Esophagus muscularis mucosa (tissue), 4 donors: ENCODE data around the gene SKAP2. TPM values are rescaled to one million over a fixed set of nuclear protein-coding genes. Genes with fewer than 3 reads are reported as not detected.

Experiments used
- DNase-seq: peaks from one replicate; pipeline ENCODE4 v3.0.0-alpha.2; 2017; ENCODE audit errors: extremely low spot score
- H3K27ac ChIP-seq, 4 donors: fragments of 200-600 bp; sonication (generic); replicated peaks in 1 of 4; 1 replicate in 3 of 4; 2 replicates in 1 of 4; pipeline ENCODE4 v1.5.1; 2016 to 2019; ENCODE audit warnings: mild to moderate bottlenecking in 1 of 4
- H3K27me3 ChIP-seq, 4 donors: fragments of 200-600 bp; sonication (generic); one replicate each; pipeline versions ENCODE4 v1.5.1 to v1.6.0; 2016 to 2019
- H3K36me3 ChIP-seq, 4 donors: fragments of 200-600 bp; sonication (generic); one replicate each; pipeline ENCODE4 v1.5.1; 2016 to 2019
- H3K4me1 ChIP-seq, 4 donors: fragments of 200-600 bp; sonication (generic); one replicate each; pipeline ENCODE4 v1.5.1; 2016 to 2019
- H3K4me3 ChIP-seq, 4 donors: fragments of 200-600 bp; sonication (generic); 1 replicate in 2 of 4; 2 replicates in 2 of 4; pipeline ENCODE4 v1.5.1; 2016 to 2019; ENCODE audit warnings: mild to moderate bottlenecking in 4 of 4, moderate library complexity in 1 of 4
- H3K9me3 ChIP-seq, 4 donors: fragments of 200-600 bp; sonication (generic); 1 replicate in 3 of 4; 2 replicates in 1 of 4; pipeline ENCODE4 v1.5.1; 2016 to 2019
- CTCF ChIP-seq, 3 experiments: fragments of 200-600 bp in 2 of 3; fragments of 450-650 bp in 1 of 3; sonication (generic) in 2 of 3; IDR thresholded peaks; one replicate each; pipeline ENCODE4 v1.5.1; 2017 to 2019; ENCODE audit warnings: antibody characterized with exemption in 3 of 3, mild to moderate bottlenecking in 2 of 3, moderate library complexity in 1 of 3
- EP300 ChIP-seq: sonication (generic); formaldehyde crosslinking; IDR thresholded peaks from one replicate; pipeline ENCODE4 v1.6.1; 2017; ENCODE audit warnings: antibody characterized with exemption
- POLR2A ChIP-seq: fragments of 450-650 bp; IDR thresholded peaks from one replicate; pipeline ENCODE4 v1.6.1; 2017; ENCODE audit warnings: antibody characterized with exemption, moderate library complexity, mild to moderate bottlenecking, low read depth
- POLR2AphosphoS5 ChIP-seq, 2 donors: sonication (generic); formaldehyde crosslinking; IDR thresholded peaks; one replicate each; pipeline ENCODE4 v1.6.1; 2017; ENCODE audit warnings: antibody characterized with exemption in 2 of 2
- WGBS: methylation state at CpG from one replicate; pipeline ENCODE4 v1.1.5; 2018; 5-methylcytosine and 5-hydroxymethylcytosine counted together
- intact Hi-C: fragments of 100-400 bp; cut with DNase I; formaldehyde crosslinking; loops from one replicate; pipeline ENCODE4 v1.15.1; 2023
- total RNA-seq, 4 donors: library from RNA; depleted of rRNA; stranded (reverse); fragments of >200 nt; gene quantifications; one replicate each; pipeline versions ENCODE4 v1.1.0 to v1.2.1, GENCODE V29; 2016

Gene SKAP2
- total RNA-seq, 4 donors from 2014 or later = 44.2 to 47.1 (median 45.1) TPM

- WGBS = 75% methylated on average over 12 of the region's 12 CpGs
- H3K4me1 ChIP-seq = no peaks in the 10 kb centered on the region
- intact Hi-C loops = no loop called here
- TF ChIP-seq CTCF (IDR thresholded peaks at IDR 0.05) (no peak), EP300 (no peak), POLR2AphosphoS5 (IDR thresholded peaks at IDR 0.05) (no peak), POLR2A (no peak)
- H3K27ac ChIP-seq = no peak overlapping the region
- no peaks in the 10 kb centered on the region for H3K36me3 ChIP-seq
- H3K9me3 ChIP-seq = no peaks in the 10 kb centered on the region
- no peak overlapping the region for H3K4me3 ChIP-seq
- DNase-seq = no peak
- no peaks in the 10 kb centered on the region for H3K27me3 ChIP-seq
Observed at GRCh38 chr7:26618449-26618848, 245.9 kb downstream of the SKAP2 start.

Other genes with a start within 250 kb of the SKAP2 start
- 1 to 10 TPM in 1 of 4 donors, under 1 TPM in 3; 0.17 to 1.4 (median 0.56) TPM for gene HOXA1, start 231.4 kb upstream of the SKAP2 start, total RNA-seq
- 1 to 10 TPM; 3.3 to 5.4 (median 4.4) TPM for gene HOXA2, start 238.1 kb upstream of the SKAP2 start, total RNA-seq